ENCODE results near the gene PIGL.
"Not testable (repeated sequence)": the region's sequence is repeated elsewhere in the genome, so short reads cannot be mapped to it uniquely, and the experiment has no call there.

The PIGL gene

GRCh38 chr17:16288860-16289571 is 72.0 kb downstream of the PIGL start:
- no peak for DNase-seq (ENCODE audit: low read depth in 1 of 2, low spot score in 1 of 2)
- no peaks in the 10 kb centered on the region for H3K27me3 ChIP-seq (ENCODE audit: insufficient read depth, poor library complexity, severe bottlenecking)
- H3K4me3 ChIP-seq (replicated peaks; ENCODE audit: insufficient read depth, low read length): no peak overlapping the region
- H3K27ac ChIP-seq (replicated peaks): peak overlapping the region; percentile 94
- TF ChIP-seq GABPA (IDR thresholded peaks at IDR 0.05; ENCODE audit: low read depth): no peak
- no peak for TF ChIP-seq REST (IDR thresholded peaks at IDR 0.05; ENCODE audit: insufficient replicate concordance, low read depth)
- TF ChIP-seq POLR2AphosphoS5 (IDR thresholded peaks at IDR 0.05; ENCODE audit: low read depth): no peak
- TF ChIP-seq CTCF (IDR thresholded peaks at IDR 0.05; ENCODE audit: insufficient read depth, low read length): no peak
- no peak for TF ChIP-seq SPI1 (IDR thresholded peaks at IDR 0.05; ENCODE audit: borderline replicate concordance, low read depth)

- Histone ChIP-seq H3K4me3 (replicated peaks; ENCODE audit: insufficient read depth, low read length) (no peak overlapping the region), H3K27ac (replicated peaks) (no peak overlapping the region), H3K27me3 (ENCODE audit: insufficient read depth, poor library complexity, severe bottlenecking) (no peaks in the 10 kb centered on the region)
- no peak for DNase-seq (ENCODE audit: low read depth in 1 of 2, low spot score in 1 of 2)
- TF ChIP-seq REST (IDR thresholded peaks at IDR 0.05; ENCODE audit: insufficient replicate concordance, low read depth) (no peak), CTCF (IDR thresholded peaks at IDR 0.05; ENCODE audit: insufficient read depth, low read length) (no peak), SPI1 (IDR thresholded peaks at IDR 0.05; ENCODE audit: borderline replicate concordance, low read depth) (no peak), GABPA (IDR thresholded peaks at IDR 0.05; ENCODE audit: low read depth) (no peak), POLR2AphosphoS5 (IDR thresholded peaks at IDR 0.05; ENCODE audit: low read depth) (no peak)
These were observed 76.9 kb downstream of the PIGL start for GRCh38 chr17:16293931-16294330.

GRCh38 chr17:16294560-16294959 is 77.5 kb downstream of the PIGL start:
- TF ChIP-seq POLR2AphosphoS5 (IDR thresholded peaks at IDR 0.05; ENCODE audit: low read depth) (no peak), GABPA (IDR thresholded peaks at IDR 0.05; ENCODE audit: low read depth) (no peak), REST (IDR thresholded peaks at IDR 0.05; ENCODE audit: insufficient replicate concordance, low read depth) (no peak), SPI1 (IDR thresholded peaks at IDR 0.05; ENCODE audit: borderline replicate concordance, low read depth) (no peak), CTCF (IDR thresholded peaks at IDR 0.05; ENCODE audit: insufficient read depth, low read length) (no peak)
- DNase-seq (ENCODE audit: low read depth in 1 of 2, low spot score in 1 of 2): no peak
- no peak overlapping the region for H3K27ac ChIP-seq (replicated peaks)
- H3K27me3 ChIP-seq (ENCODE audit: insufficient read depth, poor library complexity, severe bottlenecking): no peaks in the 10 kb centered on the region
- no peak overlapping the region for H3K4me3 ChIP-seq (replicated peaks; ENCODE audit: insufficient read depth, low read length)

- not testable (repeated sequence) for DNase-seq (ENCODE audit: low read depth in 1 of 2, low spot score in 1 of 2); H3K27ac ChIP-seq (replicated peaks); H3K27me3 ChIP-seq (ENCODE audit: insufficient read depth, poor library complexity, severe bottlenecking); H3K4me3 ChIP-seq (replicated peaks; ENCODE audit: insufficient read depth, low read length)
These were observed 79.1 kb downstream of the PIGL start for GRCh38 chr17:16296072-16296471.

Data from HL-60 (cell line).